GM19035 (cell line): Measurements from ENCODE around the gene NUDT21.
"Not testable (repeated sequence)": the region's sequence is repeated elsewhere in the genome, so short reads cannot be mapped to it uniquely, and the experiment has no call there.

ENCODE experiments used
- ATAC-seq: cut with Tn5 transposase; IDR thresholded peaks from one replicate; pipeline ENCODE4 v1.9.1; 2021; ENCODE audit not compliant: unreplicated experiment

The NUDT21 gene

DNA sequence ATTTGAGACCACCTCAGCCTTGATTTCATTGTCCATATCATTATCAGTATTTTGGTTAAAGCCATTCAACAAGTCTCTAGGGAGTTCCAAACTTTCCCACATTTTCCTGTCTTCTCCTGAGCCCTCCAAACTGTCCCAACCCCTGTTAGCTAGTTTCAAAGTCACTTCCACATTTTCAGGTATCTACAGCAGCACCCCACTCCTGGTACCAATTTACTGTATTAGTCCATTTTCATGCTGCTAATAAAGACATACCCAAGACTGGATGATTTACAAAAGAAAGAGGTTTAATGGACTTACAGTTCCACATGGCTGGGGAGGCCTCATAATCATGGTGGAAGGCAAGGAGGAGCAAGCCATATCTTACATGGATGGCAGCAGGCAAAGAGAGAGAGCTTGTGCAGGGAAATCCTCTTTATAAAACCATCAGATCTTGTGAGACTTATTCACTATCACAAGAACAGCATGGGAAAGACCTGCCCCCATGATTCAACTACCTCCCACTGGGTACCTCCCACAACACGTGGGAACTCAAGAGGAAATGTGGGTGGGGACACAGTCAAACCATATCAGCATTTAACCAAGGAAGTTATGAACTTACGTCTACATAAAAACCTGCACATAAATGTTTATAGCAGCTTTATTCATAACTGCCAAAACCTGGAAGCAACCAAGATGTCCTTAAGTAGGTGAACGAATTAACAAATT, 70.2 kb downstream of the NUDT21 start:
- ATAC-seq = not testable (repeated sequence)
